Daoy (cell line): Measurements from ENCODE around the gene KIF1A. TPM values are rescaled to one million over a fixed set of nuclear protein-coding genes. Genes with fewer than 3 reads are reported as not detected.
"Not testable (repeated sequence)": the region's sequence is repeated elsewhere in the genome, so short reads cannot be mapped to it uniquely, and the experiment has no call there.

Source experiments
- DNase-seq: peaks from one replicate; pipeline ENCODE4 v3.0.0-alpha.2; 2015; ENCODE audit warnings: low read depth
- total RNA-seq: library from RNA; depleted of rRNA; stranded (reverse); fragments of >200 nt; shearing (Covaris generic); gene quantifications from 2 replicates; pipeline ENCODE4 v1.2.3, GENCODE V29; 2014

The KIF1A gene
- total RNA-seq, 1 experiment from 2014 or later: 16.2 TPM

DNA sequence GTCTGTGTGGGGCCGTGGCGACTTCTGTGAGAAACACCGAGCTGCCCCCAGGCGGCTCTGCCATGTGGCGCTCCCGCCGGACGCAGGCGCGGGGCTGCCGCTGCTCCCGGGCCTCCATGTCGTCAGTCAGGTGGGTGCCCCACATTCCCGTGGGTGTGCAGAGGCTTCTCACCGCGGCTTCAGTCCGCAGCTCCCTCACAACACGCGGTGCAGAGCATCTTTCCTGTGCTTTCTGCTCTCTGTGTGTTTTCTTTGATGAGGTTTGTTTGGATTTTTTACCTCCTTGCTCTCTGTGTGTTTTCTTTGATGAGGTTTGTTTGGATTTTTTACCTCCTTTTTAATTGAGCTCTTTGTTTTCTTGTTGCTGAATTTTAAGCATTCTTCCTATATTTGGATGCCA, 115.4 kb downstream of the KIF1A start:
- DNase-seq: no peak

GRCh38 chr2:240703417-240704341, 116.3 kb downstream of the KIF1A start:
- DNase-seq: no peak

DNA sequence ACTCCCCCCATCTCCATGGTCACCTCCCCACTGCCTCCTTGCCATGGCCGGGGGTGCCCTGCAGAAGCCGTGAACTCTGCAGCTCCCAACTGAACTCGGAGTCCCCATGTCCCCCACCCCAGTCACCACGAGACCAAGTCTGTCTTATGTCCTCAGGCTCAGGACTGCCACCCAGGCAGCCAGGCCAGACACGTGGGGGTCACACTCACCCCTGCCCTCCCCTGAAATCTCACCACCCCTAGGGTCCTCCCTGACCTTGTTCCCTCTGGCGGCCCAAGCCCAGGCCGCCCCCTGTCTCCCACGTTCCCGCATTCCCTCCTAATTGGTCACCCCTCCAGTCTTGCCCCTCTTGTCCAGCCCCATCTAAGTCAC, 117.4 kb downstream of the KIF1A start:
- no peak for DNase-seq

DNA sequence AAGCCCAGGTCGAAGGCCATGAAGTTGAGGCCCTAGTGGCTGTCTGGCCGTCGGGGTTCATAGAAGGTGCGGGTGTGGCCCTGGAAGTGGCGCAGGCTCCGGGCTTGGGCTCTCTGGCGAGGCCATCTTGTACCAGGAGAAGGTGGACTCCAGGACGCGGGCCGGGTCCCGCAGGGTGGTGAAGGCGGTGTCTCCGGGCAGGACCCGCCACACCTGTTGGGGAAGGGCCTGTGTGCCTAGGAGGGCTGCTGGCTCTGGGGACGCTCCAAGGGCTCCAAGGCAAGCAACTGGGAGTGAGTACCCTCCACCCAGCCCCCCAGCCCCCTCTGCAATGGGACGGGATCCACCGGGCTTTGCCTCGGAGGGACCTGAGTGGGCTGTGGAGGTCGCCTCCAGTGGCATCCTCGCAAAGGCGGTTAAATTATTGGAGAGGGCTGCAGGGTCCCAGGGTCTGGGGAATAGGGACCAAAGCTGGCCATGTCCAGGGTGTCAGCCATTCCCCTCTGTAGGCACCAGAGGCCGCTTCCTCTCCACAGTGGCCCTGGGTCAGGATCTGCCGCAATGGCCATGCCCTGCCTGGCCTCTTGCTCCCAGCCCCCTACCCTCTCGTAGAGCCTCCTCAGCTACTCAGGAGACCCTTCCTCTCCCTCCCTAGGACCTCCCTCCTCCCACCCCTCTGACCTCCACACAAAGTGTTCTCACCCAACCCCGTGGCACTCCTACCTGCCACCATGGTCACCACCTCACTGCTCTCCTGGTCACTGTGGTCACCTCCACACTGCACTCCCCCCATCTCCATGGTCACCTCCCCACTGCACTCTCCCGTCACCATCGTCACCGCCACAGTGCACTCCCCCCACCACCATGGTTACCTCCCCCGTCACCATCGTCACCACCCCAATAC, 118.0 kb downstream of the KIF1A start:
- no peak for DNase-seq

- DNase-seq: no peak
Observed at GRCh38 chr2:240701091-240701735, 118.8 kb downstream of the KIF1A start.

- DNase-seq: not testable (repeated sequence)
Observed at GRCh38 chr2:240700616-240701015, 119.4 kb downstream of the KIF1A start.

DNA sequence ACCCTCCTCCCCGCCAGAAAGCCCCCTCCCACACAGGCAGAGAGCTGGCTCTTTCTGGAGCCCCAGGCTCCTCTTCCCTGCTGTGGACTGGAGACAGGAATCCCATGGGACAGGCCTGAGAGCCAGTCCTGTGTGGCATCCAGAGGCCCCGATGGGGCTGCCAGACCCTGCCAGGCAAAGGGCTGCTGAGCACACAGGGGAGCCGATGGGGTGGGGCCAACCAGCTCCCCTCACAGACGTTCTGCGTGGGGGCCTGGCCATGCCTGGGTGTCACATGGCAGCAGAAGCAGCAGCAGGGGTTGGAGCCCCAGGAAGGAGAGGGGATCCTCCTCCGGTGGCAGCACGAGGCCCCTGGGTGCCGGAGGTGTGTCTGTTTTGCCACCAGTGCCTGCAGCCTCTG, 120.2 kb downstream of the KIF1A start:
- not testable (repeated sequence) for DNase-seq

DNA sequence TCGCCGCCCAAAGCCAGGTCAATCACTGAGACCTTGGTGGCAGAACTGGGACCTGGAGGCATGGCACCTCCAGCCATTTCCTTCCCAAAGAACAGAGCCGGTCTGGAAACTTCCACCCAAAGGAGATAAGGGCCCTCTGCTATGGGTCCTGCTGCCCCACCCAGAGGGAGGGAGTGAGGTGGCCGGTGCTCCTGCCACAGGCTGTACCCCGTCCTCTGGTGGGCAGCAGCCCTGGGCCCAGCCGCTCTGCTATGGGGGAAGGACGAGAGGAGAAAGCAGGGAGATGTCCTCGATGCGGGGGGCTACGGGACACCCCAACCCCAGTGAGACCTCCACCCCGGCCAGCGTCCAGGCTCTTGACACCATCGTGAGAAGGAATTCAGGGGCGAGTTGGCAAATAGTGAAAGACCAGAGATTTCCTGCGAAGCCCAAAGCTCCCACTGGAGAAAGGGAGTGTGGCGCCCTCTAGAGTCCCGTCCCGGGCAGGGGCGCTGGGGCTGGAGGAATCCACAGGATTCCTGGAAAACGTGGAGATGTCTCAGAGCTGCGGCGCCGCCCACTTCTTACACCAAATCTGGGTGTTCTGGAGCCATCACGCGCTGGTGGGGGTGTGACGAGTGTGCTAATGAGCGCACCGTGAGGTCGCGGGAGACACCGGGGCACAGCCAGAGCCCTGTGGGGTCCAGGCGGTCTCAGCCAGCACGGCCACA, 121.0 kb downstream of the KIF1A start:
- DNase-seq: not testable (repeated sequence)

DNA sequence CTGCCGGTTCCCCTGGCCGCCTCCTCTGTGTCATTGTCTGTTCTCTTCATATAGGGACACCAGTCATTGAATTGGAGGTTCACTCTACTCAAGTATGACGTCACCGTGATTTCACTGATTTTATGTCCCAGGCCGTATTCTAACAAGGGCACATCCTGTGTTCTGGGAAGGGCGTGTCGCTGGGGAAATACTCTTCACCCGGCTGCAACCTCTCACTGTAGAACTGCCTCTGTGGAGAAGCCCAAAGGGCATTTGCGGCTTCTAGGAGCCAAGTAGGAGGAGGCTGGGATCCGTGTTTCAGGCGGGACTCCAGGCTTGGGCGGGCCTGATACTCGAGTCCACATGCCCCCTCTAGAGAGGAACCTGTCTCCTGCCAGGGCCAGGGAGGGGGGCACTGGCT, 123.5 kb downstream of the KIF1A start:
- DNase-seq: not testable (repeated sequence)

GRCh38 chr2:240695593-240695992, 124.4 kb downstream of the KIF1A start:
- not testable (repeated sequence) for DNase-seq

GRCh38 chr2:240694304-240694703, 125.7 kb downstream of the KIF1A start:
- not testable (repeated sequence) for DNase-seq

DNA sequence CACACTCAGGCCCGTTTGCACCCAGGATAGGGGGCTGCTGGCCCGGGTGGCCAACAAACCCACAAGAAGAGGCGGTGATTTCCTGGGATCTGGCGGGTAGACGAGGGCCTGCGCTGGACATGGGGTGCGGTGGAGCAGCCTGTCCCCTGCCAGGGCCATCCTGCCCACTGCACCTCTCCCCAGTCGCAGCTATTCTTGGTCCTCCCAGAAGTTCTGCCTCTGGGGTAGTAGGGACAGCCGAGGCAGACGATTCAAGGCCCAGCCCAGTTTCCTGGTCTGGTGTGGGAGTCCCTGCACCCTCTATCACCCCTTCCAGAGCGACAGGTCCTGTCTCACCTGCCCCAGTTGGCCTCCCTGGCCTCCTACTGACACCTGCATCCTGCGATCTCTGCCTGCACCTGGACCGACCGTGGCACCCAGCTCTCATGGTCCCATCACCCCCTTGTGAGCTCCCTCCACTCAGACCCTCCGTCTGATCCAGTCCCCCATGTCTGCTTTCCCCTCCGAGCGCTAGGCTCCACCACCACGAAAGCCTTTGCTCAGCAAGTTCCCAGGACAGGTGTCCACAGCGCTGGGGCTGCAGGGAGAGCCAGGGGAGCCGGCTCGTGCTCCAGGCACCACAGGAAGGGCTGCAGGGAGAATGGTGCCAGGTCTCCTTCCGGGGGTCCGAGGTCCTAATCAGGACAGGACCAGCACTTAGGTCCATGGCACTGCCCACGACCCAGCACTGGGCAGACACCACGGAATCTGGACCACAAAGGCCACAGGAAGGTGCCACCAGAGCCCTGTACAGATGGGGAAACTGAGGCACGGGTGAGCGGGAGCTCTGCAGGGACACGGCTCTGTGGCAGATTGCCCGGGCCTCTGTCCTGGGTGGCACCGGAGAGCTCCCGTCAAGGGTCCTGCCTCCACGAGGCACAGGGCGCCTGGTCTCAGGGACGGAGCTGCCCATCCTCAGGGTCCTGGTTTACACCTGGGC, 127.1 kb downstream of the KIF1A start:
- DNase-seq: not testable (repeated sequence)

- DNase-seq: not testable (repeated sequence)
Observed at GRCh38 chr2:240691631-240692420, 128.2 kb downstream of the KIF1A start, which contains the start of gene AQP12A. Gene AQP12A (plus strand): TSS chr2:240691866. CDS start chr2:240691914, 48 bp downstream.

DNA sequence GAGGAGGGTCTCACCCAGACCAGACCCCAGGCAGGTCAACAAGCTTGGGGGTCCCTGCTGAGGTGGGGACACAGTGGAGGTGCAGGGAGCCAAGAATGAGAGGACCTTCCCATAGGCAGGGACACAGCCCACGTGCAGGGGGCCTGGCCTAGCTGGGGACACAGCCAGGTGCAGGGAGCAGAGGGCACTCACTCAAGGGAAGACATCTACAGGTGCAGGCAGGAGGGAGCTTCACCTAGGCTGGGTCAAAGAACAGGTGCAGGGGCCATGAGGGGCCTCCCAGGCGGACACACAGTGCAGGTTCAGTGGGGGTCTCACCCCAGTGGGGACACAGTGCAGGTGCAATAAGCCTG, 129.0 kb downstream of the KIF1A start:
- DNase-seq: not testable (repeated sequence)

DNA sequence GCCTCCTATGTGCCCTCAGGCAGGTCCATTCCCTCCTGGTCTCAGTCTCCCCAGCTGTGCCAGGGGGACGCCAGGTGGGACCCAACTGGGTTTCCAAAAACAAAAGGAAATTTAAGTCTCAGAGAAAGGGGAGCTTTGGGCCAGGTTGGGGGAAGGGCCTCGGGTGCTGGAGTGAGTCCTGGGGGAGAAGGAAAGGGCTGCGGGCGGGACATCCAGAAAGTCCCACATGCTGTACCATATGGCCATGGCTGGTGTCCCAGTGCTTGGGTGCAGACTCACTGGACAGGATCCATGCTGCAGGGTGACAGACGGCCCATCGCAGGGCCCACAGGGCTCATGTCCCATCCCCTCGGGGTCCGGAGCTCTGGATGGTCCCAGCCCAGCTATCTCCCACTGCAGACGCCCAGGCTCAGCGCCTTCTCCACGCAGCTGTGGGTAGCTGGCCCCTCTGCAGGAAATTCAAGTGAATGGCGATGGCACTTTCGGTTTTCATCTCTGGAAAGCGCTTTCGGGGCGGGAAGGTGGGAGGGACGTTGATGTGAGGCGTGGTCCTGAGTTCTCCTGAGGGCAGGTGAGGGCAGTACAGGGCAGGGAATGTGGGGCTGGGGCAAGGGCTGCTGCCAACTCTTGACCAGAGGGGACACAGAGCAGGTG, 129.5 kb downstream of the KIF1A start:
- DNase-seq: not testable (repeated sequence)

DNA sequence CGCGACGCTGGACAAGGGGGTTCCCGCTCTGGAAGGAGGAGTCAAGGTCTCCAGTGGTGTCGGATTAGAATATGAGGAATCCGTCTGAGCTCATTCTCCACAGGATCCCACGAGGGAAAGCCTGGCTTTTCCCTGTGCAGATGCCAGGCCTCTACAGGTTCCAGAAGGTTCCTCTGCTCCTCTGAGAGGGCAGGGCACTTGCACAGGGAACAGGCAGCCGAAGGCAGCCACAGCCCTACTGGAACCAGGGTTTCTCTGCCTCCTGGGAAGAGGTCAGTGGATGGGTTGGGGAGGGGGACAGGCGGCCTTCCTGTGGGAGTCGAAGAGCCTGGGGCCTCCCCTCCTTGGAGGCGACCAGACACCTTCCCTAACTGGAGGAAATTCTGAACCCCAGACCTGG, 130.0 kb downstream of the KIF1A start:
- no peak for DNase-seq

GRCh38 chr2:240688553-240688919, 131.5 kb downstream of the KIF1A start:
- no peak for DNase-seq

GRCh38 chr2:240687741-240688552, 132.1 kb downstream of the KIF1A start:
- no peak for DNase-seq
